Neural progenitor cell (in vitro differentiated cells): Measurements from ENCODE around the gene ATP6V1E1.

ENCODE experiments used
- EZH2 ChIP-seq: fragments of 200-600 bp; sonication (generic); IDR thresholded peaks from 2 replicates; pipeline ENCODE4 v1.6.1; 2017; ENCODE audit warnings: antibody characterized with exemption, mild to moderate bottlenecking, moderate library complexity
- EZH2phosphoT487 ChIP-seq: fragments of 200-600 bp; sonication (generic); IDR thresholded peaks from 2 replicates; pipeline ENCODE4 v1.6.1; 2017; ENCODE audit warnings: antibody characterized with exemption
- TF ChIP-seq, protein P1 (sequence below): fragments of 200-600 bp; sonication (generic); IDR thresholded peaks from 2 replicates; pipeline ENCODE4 v1.5.1; 2017; ENCODE audit warnings: antibody characterized with exemption, mild to moderate bottlenecking

GRCh38 chr22:17648569-17648968 is 20.0 kb upstream of the ATP6V1E1 start:
- TF ChIP-seq EZH2: no peak
- TF ChIP-seq, protein P1, sequence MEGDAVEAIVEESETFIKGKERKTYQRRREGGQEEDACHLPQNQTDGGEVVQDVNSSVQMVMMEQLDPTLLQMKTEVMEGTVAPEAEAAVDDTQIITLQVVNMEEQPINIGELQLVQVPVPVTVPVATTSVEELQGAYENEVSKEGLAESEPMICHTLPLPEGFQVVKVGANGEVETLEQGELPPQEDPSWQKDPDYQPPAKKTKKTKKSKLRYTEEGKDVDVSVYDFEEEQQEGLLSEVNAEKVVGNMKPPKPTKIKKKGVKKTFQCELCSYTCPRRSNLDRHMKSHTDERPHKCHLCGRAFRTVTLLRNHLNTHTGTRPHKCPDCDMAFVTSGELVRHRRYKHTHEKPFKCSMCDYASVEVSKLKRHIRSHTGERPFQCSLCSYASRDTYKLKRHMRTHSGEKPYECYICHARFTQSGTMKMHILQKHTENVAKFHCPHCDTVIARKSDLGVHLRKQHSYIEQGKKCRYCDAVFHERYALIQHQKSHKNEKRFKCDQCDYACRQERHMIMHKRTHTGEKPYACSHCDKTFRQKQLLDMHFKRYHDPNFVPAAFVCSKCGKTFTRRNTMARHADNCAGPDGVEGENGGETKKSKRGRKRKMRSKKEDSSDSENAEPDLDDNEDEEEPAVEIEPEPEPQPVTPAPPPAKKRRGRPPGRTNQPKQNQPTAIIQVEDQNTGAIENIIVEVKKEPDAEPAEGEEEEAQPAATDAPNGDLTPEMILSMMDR: no peak
- no peak for TF ChIP-seq EZH2phosphoT487
